Measurements from ENCODE around the gene COA8.

GRCh38 chr14:103540821-103541708 is 21.7 kb upstream of the COA8 start:
- TF ChIP-seq POLR2A (IDR thresholded peaks at IDR 0.05; ENCODE audit: low read depth) (no peak), CTCF (IDR thresholded peaks at IDR 0.05) (no peak)
